ENCODE measurements around the gene DCDC2C.

- TF ChIP-seq CTCF (IDR thresholded peaks at IDR 0.05; ENCODE audit: low read depth, low read length): no peak
- TF ChIP-seq EZH2phosphoT487 (IDR thresholded peaks at IDR 0.05; ENCODE audit: low read depth): no peak
Measured at GRCh38 chr2:3672861-3673678, 30.3 kb upstream of the DCDC2C start.
